Neuron (in vitro differentiated cells): Measurements from ENCODE around the gene ABCC1.

ENCODE experiments used
- H2AFZ ChIP-seq: one replicate; pipeline ENCODE4 v1.6.1; 2013; ENCODE audit warnings: low read depth, mild to moderate bottlenecking, inconsistent platforms, low read length, moderate library complexity
- H3K27me3 ChIP-seq: one replicate; pipeline ENCODE4 v1.6.1; 2013; ENCODE audit warnings: low read length; ENCODE audit not compliant: insufficient read depth
- H3K36me3 ChIP-seq: one replicate; pipeline ENCODE4 v1.6.1; 2013; ENCODE audit warnings: low read length; ENCODE audit not compliant: insufficient read depth
- H3K4me1 ChIP-seq: one replicate; pipeline ENCODE4 v1.6.1; 2013; ENCODE audit warnings: low read length; ENCODE audit not compliant: insufficient read depth
- H3K4me3 ChIP-seq: 2 replicates; pipeline ENCODE4 v1.5.1; 2013; ENCODE audit warnings: mild to moderate bottlenecking, low read length, moderate library complexity
- H3K9me3 ChIP-seq: one replicate; pipeline ENCODE4 v1.6.1; 2013; ENCODE audit warnings: low read length

ABCC1 gene

GRCh38 chr16:16000685-16001084 lies 51.3 kb downstream of the ABCC1 start:
- Histone ChIP-seq H3K4me1 (peaks cover 6% of the 10 kb centered on the region), H2AFZ (no peak overlapping the region), H3K27me3 (no peaks in the 10 kb centered on the region), H3K4me3 (no peak overlapping the region), H3K36me3 (no peaks in the 10 kb centered on the region), H3K9me3 (no peaks in the 10 kb centered on the region)

- H3K36me3 ChIP-seq: no peaks in the 10 kb centered on the region
- no peak overlapping the region for H2AFZ ChIP-seq
- H3K4me3 ChIP-seq: no peak overlapping the region
- H3K27me3 ChIP-seq: no peaks in the 10 kb centered on the region
- H3K9me3 ChIP-seq: no peaks in the 10 kb centered on the region
- peaks cover 1% of the 10 kb centered on the region for H3K4me1 ChIP-seq
Observed at GRCh38 chr16:16001596-16002255, 52.3 kb downstream of the ABCC1 start.

- no peak overlapping the region for H3K4me3 ChIP-seq
- no peaks in the 10 kb centered on the region for H3K27me3 ChIP-seq
- no peak overlapping the region for H2AFZ ChIP-seq
- H3K36me3 ChIP-seq: no peaks in the 10 kb centered on the region
- H3K9me3 ChIP-seq: no peaks in the 10 kb centered on the region
- no peaks in the 10 kb centered on the region for H3K4me1 ChIP-seq
Observed at GRCh38 chr16:16003719-16004313, 54.4 kb downstream of the ABCC1 start.

GRCh38 chr16:16004314-16004749 lies 54.9 kb downstream of the ABCC1 start:
- Histone ChIP-seq H3K9me3 (no peaks in the 10 kb centered on the region), H3K4me1 (no peaks in the 10 kb centered on the region), H3K36me3 (no peaks in the 10 kb centered on the region), H2AFZ (no peak overlapping the region), H3K4me3 (no peak overlapping the region), H3K27me3 (no peaks in the 10 kb centered on the region)

GRCh38 chr16:16005721-16006120 lies 56.3 kb downstream of the ABCC1 start:
- Histone ChIP-seq H3K4me3 (no peak overlapping the region), H3K4me1 (no peaks in the 10 kb centered on the region), H3K9me3 (no peaks in the 10 kb centered on the region), H3K36me3 (peaks cover 3% of the 10 kb centered on the region), H2AFZ (no peak overlapping the region), H3K27me3 (no peaks in the 10 kb centered on the region)

- Histone ChIP-seq H3K9me3 (no peaks in the 10 kb centered on the region), H3K4me1 (no peaks in the 10 kb centered on the region), H2AFZ (no peak overlapping the region), H3K36me3 (peaks cover 3% of the 10 kb centered on the region), H3K27me3 (no peaks in the 10 kb centered on the region), H3K4me3 (no peak overlapping the region)
Observed at GRCh38 chr16:16006650-16007049, 57.2 kb downstream of the ABCC1 start.

- H3K9me3 ChIP-seq: no peaks in the 10 kb centered on the region
- no peak overlapping the region for H2AFZ ChIP-seq
- peaks cover 3% of the 10 kb centered on the region for H3K36me3 ChIP-seq
- H3K4me1 ChIP-seq: no peaks in the 10 kb centered on the region
- no peaks in the 10 kb centered on the region for H3K27me3 ChIP-seq
- H3K4me3 ChIP-seq: no peak overlapping the region
Observed at GRCh38 chr16:16007743-16008111, 58.3 kb downstream of the ABCC1 start.

GRCh38 chr16:16008666-16009065 lies 59.2 kb downstream of the ABCC1 start:
- no peaks in the 10 kb centered on the region for H3K4me1 ChIP-seq
- no peaks in the 10 kb centered on the region for H3K27me3 ChIP-seq
- H3K9me3 ChIP-seq: no peaks in the 10 kb centered on the region
- H3K36me3 ChIP-seq: peaks cover 3% of the 10 kb centered on the region
- no peak overlapping the region for H3K4me3 ChIP-seq
- no peak overlapping the region for H2AFZ ChIP-seq

- H3K27me3 ChIP-seq: no peaks in the 10 kb centered on the region
- no peak overlapping the region for H2AFZ ChIP-seq
- H3K4me3 ChIP-seq: no peak overlapping the region
- H3K36me3 ChIP-seq: peaks cover 3% of the 10 kb centered on the region
- no peaks in the 10 kb centered on the region for H3K4me1 ChIP-seq
- no peaks in the 10 kb centered on the region for H3K9me3 ChIP-seq
Observed at GRCh38 chr16:16009401-16009800, 60.0 kb downstream of the ABCC1 start.

GRCh38 chr16:16010194-16010593 lies 60.8 kb downstream of the ABCC1 start:
- peaks cover 3% of the 10 kb centered on the region for H3K36me3 ChIP-seq
- no peak overlapping the region for H3K4me3 ChIP-seq
- H3K4me1 ChIP-seq: no peaks in the 10 kb centered on the region
- no peaks in the 10 kb centered on the region for H3K9me3 ChIP-seq
- no peaks in the 10 kb centered on the region for H3K27me3 ChIP-seq
- no peak overlapping the region for H2AFZ ChIP-seq

- peaks cover 6% of the 10 kb centered on the region for H3K36me3 ChIP-seq
- no peak overlapping the region for H2AFZ ChIP-seq
- no peaks in the 10 kb centered on the region for H3K9me3 ChIP-seq
- H3K4me3 ChIP-seq: no peak overlapping the region
- no peaks in the 10 kb centered on the region for H3K27me3 ChIP-seq
- no peaks in the 10 kb centered on the region for H3K4me1 ChIP-seq
Observed at GRCh38 chr16:16012144-16012543, 62.7 kb downstream of the ABCC1 start.

- no peak overlapping the region for H2AFZ ChIP-seq
- no peaks in the 10 kb centered on the region for H3K4me1 ChIP-seq
- no peaks in the 10 kb centered on the region for H3K9me3 ChIP-seq
- H3K4me3 ChIP-seq: no peak overlapping the region
- no peaks in the 10 kb centered on the region for H3K27me3 ChIP-seq
- peaks cover 6% of the 10 kb centered on the region for H3K36me3 ChIP-seq
Observed at GRCh38 chr16:16013812-16014211, 64.4 kb downstream of the ABCC1 start.

GRCh38 chr16:16014329-16015224 lies 65.2 kb downstream of the ABCC1 start:
- peaks cover 9% of the 10 kb centered on the region for H3K36me3 ChIP-seq
- H2AFZ ChIP-seq: no peak overlapping the region
- H3K4me1 ChIP-seq: no peaks in the 10 kb centered on the region
- H3K27me3 ChIP-seq: no peaks in the 10 kb centered on the region
- no peak overlapping the region for H3K4me3 ChIP-seq
- H3K9me3 ChIP-seq: no peaks in the 10 kb centered on the region
